Natural killer cell (primary cell): ENCODE results near the gene DCHS2. TPM values are rescaled to one million over a fixed set of nuclear protein-coding genes. Genes with fewer than 3 reads are reported as not detected.
A peak's percentile ranks its signal among the peaks of the same experiment; 100 is the strongest.

ENCODE experiments used
- ATAC-seq, 3 donors: fragments of 150-1000 bp in 2 of 3; fragments of 200-7000 bp in 1 of 3; cut with Tn5 transposase; 1 replicate in 1 of 3; 2 replicates in 2 of 3; pipeline ENCODE4 v1.10.0; 2021; ENCODE audit warnings: mild to moderate bottlenecking in 2 of 3, moderate library complexity in 2 of 3
- DNase-seq, 2 donors: peaks; one replicate each; pipeline versions ENCODE4 v3.0.0 to v3.0.0-alpha.2; 2013 to 2021; ENCODE audit warnings: mixed read lengths in 1 of 2
- H3K27ac ChIP-seq: one replicate; pipeline ENCODE4 v1.5.1; 2013; ENCODE audit warnings: mild to moderate bottlenecking, low read length
- H3K27me3 ChIP-seq: one replicate; pipeline ENCODE4 v1.6.1; 2013; ENCODE audit warnings: low read length; ENCODE audit not compliant: control insufficient read depth, insufficient read depth
- H3K36me3 ChIP-seq: one replicate; pipeline ENCODE4 v1.6.1; 2013; ENCODE audit warnings: low read length; ENCODE audit not compliant: control insufficient read depth, insufficient read depth
- H3K4me1 ChIP-seq: one replicate; pipeline ENCODE4 v1.6.1; 2013; ENCODE audit warnings: low read length; ENCODE audit not compliant: control insufficient read depth, insufficient read depth
- H3K4me3 ChIP-seq: one replicate; pipeline ENCODE4 v1.5.1; 2013; ENCODE audit warnings: low read length
- H3K9me3 ChIP-seq: one replicate; pipeline ENCODE4 v1.6.1; 2013; ENCODE audit warnings: low read length; ENCODE audit not compliant: control insufficient read depth, insufficient read depth
- H3K27ac Mint-ChIP-seq, 2 donors: one replicate each; pipeline ENCODE4 v1.8.0; 2022; ENCODE audit warnings: mild to moderate bottlenecking in 2 of 2, mixed read lengths in 2 of 2, moderate library complexity in 1 of 2
- H3K27me3 Mint-ChIP-seq, 2 donors: one replicate each; pipeline ENCODE4 v1.8.0; 2022; ENCODE audit warnings: low read depth in 2 of 2, mixed read lengths in 2 of 2
- H3K36me3 Mint-ChIP-seq: one replicate; pipeline ENCODE4 v1.8.0; 2022; ENCODE audit warnings: mixed read lengths
- H3K4me1 Mint-ChIP-seq, 2 donors: one replicate each; pipeline ENCODE4 v1.8.0; 2022; ENCODE audit warnings: mixed read lengths in 2 of 2
- H3K4me3 Mint-ChIP-seq: one replicate; pipeline ENCODE4 v1.8.0; 2022; ENCODE audit warnings: mild to moderate bottlenecking, moderate library complexity, mixed read lengths
- H3K9me3 Mint-ChIP-seq, 2 donors: one replicate each; pipeline ENCODE4 v1.8.0; 2022; ENCODE audit warnings: mixed read lengths in 2 of 2
- WGBS: methylation state at CpG from one replicate; pipeline ENCODE4 v1.1.7; 2013; ENCODE audit warnings: missing lambda C conversion rate; ENCODE audit not compliant: insufficient coverage; 5-methylcytosine and 5-hydroxymethylcytosine counted together
- intact Hi-C: fragments of 100-400 bp; cut with micrococcal nuclease; formaldehyde crosslinking; loops from one replicate; pipeline ENCODE4 v1.14.2; 2022
- total RNA-seq, 4 donors: library from RNA; stranded (reverse); fragments of 120-200 nt in 1 of 4; gene quantifications; one replicate each; pipeline versions ENCODE4 v1.2.3 to v1.2.4, GENCODE V29; 2013 to 2022
- TF ChIP-seq, protein P1 (sequence below): fragments of 200-600 bp; IDR thresholded peaks from one replicate; pipeline ENCODE4 v1.8.0; 2022; ENCODE audit warnings: antibody characterized with exemption

DCHS2 gene
- total RNA-seq, 3 donors from 2014 or later (not counting 1 experiment from before 2014, with no cell fraction given) = not detected

DNA sequence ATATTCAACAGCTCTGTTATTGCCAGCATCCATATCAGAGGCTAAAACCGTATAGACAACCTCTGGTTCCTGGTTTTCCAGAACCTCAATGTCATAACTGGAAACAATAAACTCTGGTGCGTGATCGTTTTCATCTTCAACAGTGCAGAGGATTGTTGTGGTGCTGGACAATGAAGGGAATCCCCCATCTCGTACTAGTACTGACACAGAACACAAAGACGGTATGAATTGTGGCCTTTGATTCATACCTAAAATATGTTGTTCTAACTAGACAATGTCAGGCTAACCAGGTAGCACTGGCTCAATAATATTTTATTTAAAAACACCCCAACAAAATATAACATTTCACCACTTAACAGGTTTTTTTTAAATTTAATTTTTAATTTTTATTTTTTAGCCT is 186.9 kb downstream of the DCHS2 start:
- intact Hi-C loops = no loop called here
- Histone ChIP-seq H3K27ac (no peak overlapping the region), H3K36me3 (no peaks in the 10 kb centered on the region), H3K4me1 (no peaks in the 10 kb centered on the region), H3K27me3 (no peaks in the 10 kb centered on the region), H3K9me3 (no peaks in the 10 kb centered on the region), H3K4me3 (no peak overlapping the region)
- WGBS = 80% methylated on average over 5 of the region's 5 CpGs
- Mint-ChIP-seq H3K27ac (no peak overlapping the region), H3K36me3 (peaks cover 7% of the 10 kb centered on the region), H3K27me3 (no peaks in the 10 kb centered on the region), H3K9me3 (peaks cover 7 to 11% of the 10 kb centered on the region in 2 donors), H3K4me1 (no peaks in the 10 kb centered on the region), H3K4me3 (no peak overlapping the region)
- DNase-seq = no peak
- TF ChIP-seq, protein P1, sequence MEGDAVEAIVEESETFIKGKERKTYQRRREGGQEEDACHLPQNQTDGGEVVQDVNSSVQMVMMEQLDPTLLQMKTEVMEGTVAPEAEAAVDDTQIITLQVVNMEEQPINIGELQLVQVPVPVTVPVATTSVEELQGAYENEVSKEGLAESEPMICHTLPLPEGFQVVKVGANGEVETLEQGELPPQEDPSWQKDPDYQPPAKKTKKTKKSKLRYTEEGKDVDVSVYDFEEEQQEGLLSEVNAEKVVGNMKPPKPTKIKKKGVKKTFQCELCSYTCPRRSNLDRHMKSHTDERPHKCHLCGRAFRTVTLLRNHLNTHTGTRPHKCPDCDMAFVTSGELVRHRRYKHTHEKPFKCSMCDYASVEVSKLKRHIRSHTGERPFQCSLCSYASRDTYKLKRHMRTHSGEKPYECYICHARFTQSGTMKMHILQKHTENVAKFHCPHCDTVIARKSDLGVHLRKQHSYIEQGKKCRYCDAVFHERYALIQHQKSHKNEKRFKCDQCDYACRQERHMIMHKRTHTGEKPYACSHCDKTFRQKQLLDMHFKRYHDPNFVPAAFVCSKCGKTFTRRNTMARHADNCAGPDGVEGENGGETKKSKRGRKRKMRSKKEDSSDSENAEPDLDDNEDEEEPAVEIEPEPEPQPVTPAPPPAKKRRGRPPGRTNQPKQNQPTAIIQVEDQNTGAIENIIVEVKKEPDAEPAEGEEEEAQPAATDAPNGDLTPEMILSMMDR = no peak
- ATAC-seq = no peak

- intact Hi-C loops = no loop called here
- no peaks in the 10 kb centered on the region for H3K4me1 Mint-ChIP-seq
Observed at GRCh38 chr4:154294652-154295350, 196.8 kb downstream of the DCHS2 start.

GRCh38 chr4:154293427-154293826 is 198.2 kb downstream of the DCHS2 start:
- TF ChIP-seq, protein P1 = no peak
- intact Hi-C loops = no loop called here
- WGBS = 85% methylated on average over 9 of the region's 9 CpGs
- H3K27me3 ChIP-seq = peaks cover 2% of the 10 kb centered on the region
- no peaks in the 10 kb centered on the region for H3K9me3 ChIP-seq
- H3K27me3 Mint-ChIP-seq = no peaks in the 10 kb centered on the region
- DNase-seq (no peak), ATAC-seq (no peak)
- no peak overlapping the region for H3K4me3 Mint-ChIP-seq
- H3K27ac ChIP-seq = no peak overlapping the region
- no peaks in the 10 kb centered on the region for H3K4me1 ChIP-seq
- H3K4me3 ChIP-seq = no peak overlapping the region
- H3K36me3 ChIP-seq = no peaks in the 10 kb centered on the region
- no peaks in the 10 kb centered on the region for H3K4me1 Mint-ChIP-seq
- H3K36me3 Mint-ChIP-seq = no peaks in the 10 kb centered on the region
- peaks cover 0 to 2% of the 10 kb centered on the region in 2 donors for H3K9me3 Mint-ChIP-seq
- no peak overlapping the region for H3K27ac Mint-ChIP-seq

More at GRCh38 chr4:154294652-154295350, 196.8 kb downstream of the DCHS2 start:
- peaks cover 2% of the 10 kb centered on the region for H3K27me3 ChIP-seq
- DNase-seq (no peak), ATAC-seq (no peak)
- 77% methylated on average over 3 of the region's 4 CpGs for WGBS
- Mint-ChIP-seq H3K9me3 (peaks cover 0 to 2% of the 10 kb centered on the region in 2 donors), H3K36me3 (no peaks in the 10 kb centered on the region), H3K27me3 (no peaks in the 10 kb centered on the region), H3K27ac (no peak overlapping the region), H3K4me3 (no peak overlapping the region)
- H3K36me3 ChIP-seq = no peaks in the 10 kb centered on the region
- H3K4me3 ChIP-seq = no peak overlapping the region
- no peaks in the 10 kb centered on the region for H3K9me3 ChIP-seq
- H3K4me1 ChIP-seq = no peaks in the 10 kb centered on the region
- TF ChIP-seq, protein P1 = no peak
- no peak overlapping the region for H3K27ac ChIP-seq

DNA sequence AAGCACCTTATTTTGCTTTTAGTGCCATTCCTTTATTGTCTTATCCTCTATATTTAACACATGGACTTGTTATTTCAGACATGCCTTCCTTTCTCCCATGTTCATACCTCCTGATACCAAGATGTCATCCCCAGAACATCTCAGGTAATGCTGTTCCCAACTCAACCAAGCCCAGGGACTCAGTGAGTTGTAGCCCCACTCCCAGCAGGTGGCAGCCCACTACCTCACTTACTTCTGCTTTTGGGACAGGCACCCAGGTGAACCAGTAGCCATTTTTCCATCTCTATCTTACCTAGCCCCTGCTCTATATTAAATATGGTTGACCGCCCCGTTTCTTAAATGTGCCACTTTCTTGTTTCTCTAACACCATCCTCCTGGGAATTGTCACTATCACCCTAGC is 199.0 kb downstream of the DCHS2 start:
- TF ChIP-seq, protein P1 = no peak
- no peaks in the 10 kb centered on the region for H3K27me3 Mint-ChIP-seq
- peaks cover 0 to 2% of the 10 kb centered on the region in 2 donors for H3K9me3 Mint-ChIP-seq
- H3K27ac Mint-ChIP-seq = no peak overlapping the region
- H3K36me3 ChIP-seq = no peaks in the 10 kb centered on the region
- H3K27me3 ChIP-seq = no peaks in the 10 kb centered on the region
- intact Hi-C loops = no loop called here
- ATAC-seq (no peak), DNase-seq (peak in 1 of 2 donors; percentile 11)
- H3K36me3 Mint-ChIP-seq = no peaks in the 10 kb centered on the region
- H3K4me1 ChIP-seq = no peaks in the 10 kb centered on the region
- H3K4me1 Mint-ChIP-seq = no peaks in the 10 kb centered on the region
- no peak overlapping the region for H3K27ac ChIP-seq
- H3K4me3 Mint-ChIP-seq = no peak overlapping the region
- H3K4me3 ChIP-seq = no peak overlapping the region
- no peaks in the 10 kb centered on the region for H3K9me3 ChIP-seq
- WGBS = 75% methylated on average over 2 of the region's 2 CpGs
